Measurements from ENCODE around the gene PPP2CA. TPM values are rescaled to one million over a fixed set of nuclear protein-coding genes. Genes with fewer than 3 reads are reported as not detected.

Gene PPP2CA
- 163 TPM for total RNA-seq
- long read RNA-seq, full-length matches to known transcripts, result 293 of 316 reads
- long read RNA-seq, partial matches to known transcripts, result 4 of 316 reads
- long read RNA-seq, other reads (novel, unspliced or antisense), result 19 of 316 reads

DNA sequence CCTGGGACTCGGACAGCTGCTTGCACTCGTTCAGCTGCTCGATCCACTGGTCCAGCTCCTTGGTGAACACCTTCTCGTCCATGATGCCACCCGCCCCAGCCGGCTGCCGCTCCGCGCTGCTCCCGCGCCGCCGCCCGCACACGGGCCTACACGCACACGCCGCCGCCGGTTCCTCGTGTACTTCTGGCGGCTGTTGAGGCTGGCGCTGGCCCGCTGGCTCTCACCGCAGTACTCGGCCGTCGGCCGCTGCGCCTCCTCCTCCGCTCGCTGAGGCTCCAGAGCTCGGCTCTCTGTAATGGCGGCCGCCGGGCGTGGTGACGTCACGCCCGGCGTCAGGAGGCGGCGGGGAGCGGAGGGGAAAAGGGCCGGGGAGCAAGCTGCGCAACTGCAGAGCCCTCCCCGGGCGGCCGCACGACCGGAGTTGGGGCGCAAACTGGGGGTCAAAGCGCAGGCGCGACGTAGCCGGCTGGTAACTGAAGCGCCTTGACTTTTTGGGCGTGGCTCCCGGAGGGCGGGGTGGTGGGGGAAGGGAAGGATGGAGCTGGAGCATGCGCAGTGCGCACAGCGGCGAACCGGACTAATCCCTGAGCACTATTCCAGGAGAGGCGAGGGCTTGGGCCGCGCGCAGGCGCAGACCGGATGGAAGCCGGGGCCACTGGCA, at the start of gene PPP2CA:
Gene PPP2CA (minus strand): TSS at position 294 of the 661 bp plus-strand sequence. CDS start 212 bp downstream, at position 82.
- Histone ChIP-seq H3K4me1 (peaks cover 76% of the 10 kb centered on the region), H3K27me3 (ENCODE audit: low read depth) (no peaks in the 10 kb centered on the region), H3K27ac (replicated peaks) (peak within 1 kb of the TSS; percentile 97), H3K9me3 (replicated peaks) (no peaks in the 10 kb centered on the region), H3K36me3 (peaks cover 2% of the 10 kb centered on the region), H3K4me3 (peak within 1 kb of the TSS; percentile 89)
- intact Hi-C loops (cut with micrococcal nuclease), result no loop called here
- DNase-seq, result peak; percentile 98
- TF ChIP-seq, protein P1, sequence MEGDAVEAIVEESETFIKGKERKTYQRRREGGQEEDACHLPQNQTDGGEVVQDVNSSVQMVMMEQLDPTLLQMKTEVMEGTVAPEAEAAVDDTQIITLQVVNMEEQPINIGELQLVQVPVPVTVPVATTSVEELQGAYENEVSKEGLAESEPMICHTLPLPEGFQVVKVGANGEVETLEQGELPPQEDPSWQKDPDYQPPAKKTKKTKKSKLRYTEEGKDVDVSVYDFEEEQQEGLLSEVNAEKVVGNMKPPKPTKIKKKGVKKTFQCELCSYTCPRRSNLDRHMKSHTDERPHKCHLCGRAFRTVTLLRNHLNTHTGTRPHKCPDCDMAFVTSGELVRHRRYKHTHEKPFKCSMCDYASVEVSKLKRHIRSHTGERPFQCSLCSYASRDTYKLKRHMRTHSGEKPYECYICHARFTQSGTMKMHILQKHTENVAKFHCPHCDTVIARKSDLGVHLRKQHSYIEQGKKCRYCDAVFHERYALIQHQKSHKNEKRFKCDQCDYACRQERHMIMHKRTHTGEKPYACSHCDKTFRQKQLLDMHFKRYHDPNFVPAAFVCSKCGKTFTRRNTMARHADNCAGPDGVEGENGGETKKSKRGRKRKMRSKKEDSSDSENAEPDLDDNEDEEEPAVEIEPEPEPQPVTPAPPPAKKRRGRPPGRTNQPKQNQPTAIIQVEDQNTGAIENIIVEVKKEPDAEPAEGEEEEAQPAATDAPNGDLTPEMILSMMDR (IDR thresholded peaks at IDR 0.05; ENCODE audit: borderline replicate concordance), result no peak

DNA sequence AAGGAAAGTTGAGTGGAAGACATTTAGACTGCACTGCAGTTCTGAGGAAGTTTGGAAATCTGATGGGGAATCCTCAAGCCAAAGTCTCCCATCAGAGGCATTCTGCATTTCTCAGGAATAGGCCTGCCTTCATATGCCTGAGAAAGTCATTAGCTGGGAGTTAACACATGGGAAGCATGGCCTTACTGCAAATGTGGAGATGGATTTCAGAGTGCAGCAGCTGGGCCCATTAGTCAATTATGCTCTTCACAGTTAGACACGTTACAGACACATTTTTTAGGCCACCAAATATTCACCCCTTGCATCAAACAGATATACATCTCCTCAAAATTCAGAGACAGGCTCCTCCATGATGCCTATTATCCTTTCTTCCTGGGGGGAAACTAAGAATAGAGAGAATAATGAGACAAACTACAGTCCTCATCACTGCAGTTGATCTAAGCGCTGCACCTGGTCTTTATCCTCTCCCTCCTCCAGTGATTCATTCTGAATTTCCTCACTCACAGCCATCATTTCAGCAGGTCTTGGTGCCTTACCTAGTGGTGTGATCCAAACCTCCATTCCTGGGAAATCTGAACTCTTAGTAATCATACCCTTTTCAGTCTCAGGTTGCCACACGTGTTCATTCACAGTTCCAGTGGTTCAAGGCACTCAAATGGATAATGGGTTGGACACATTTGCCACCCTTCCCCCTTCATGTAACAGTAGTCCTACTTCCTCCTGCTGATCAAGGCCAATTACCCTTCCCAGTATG, 47.9 kb upstream of the PPP2CA start:
- Histone ChIP-seq H3K4me3 (no peak overlapping the region), H3K9me3 (replicated peaks) (peaks cover 10% of the 10 kb centered on the region), H3K4me1 (no peaks in the 10 kb centered on the region), H3K27ac (replicated peaks) (no peak overlapping the region), H3K36me3 (no peaks in the 10 kb centered on the region), H3K27me3 (ENCODE audit: low read depth) (no peaks in the 10 kb centered on the region)
- no peak for DNase-seq
- intact Hi-C loops (cut with micrococcal nuclease), result no loop called here
- TF ChIP-seq, protein P1 (IDR thresholded peaks at IDR 0.05; ENCODE audit: borderline replicate concordance), result no peak

DNA sequence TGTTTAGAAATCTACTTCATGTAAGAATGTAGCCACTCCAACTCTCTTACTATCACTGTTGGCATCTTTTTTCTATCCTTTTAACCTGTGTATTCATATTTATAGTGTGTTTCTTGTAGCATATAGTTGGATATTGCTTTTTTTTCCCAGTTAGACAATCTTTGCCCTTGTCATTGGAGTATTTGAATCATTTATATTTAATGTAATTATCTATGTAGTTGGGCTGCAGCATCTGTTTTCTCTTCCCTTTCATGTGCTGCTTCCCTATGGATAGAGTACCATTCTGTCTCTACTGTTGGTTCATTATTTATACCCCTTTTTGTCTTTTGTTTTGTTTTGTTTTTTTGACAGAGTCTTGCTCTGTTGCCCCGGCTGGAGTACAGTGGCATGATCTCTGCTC, 45.2 kb upstream of the PPP2CA start:
- H3K36me3 ChIP-seq, result no peaks in the 10 kb centered on the region
- H3K4me3 ChIP-seq, result no peak overlapping the region
- no peaks in the 10 kb centered on the region for H3K27me3 ChIP-seq (ENCODE audit: low read depth)
- H3K4me1 ChIP-seq, result no peaks in the 10 kb centered on the region
- DNase-seq, result no peak
- peaks cover 10% of the 10 kb centered on the region for H3K9me3 ChIP-seq (replicated peaks)
- no peak overlapping the region for H3K27ac ChIP-seq (replicated peaks)
- TF ChIP-seq, protein P1 (IDR thresholded peaks at IDR 0.05; ENCODE audit: borderline replicate concordance), result no peak
- intact Hi-C loops (cut with micrococcal nuclease), result no loop called here

DNA sequence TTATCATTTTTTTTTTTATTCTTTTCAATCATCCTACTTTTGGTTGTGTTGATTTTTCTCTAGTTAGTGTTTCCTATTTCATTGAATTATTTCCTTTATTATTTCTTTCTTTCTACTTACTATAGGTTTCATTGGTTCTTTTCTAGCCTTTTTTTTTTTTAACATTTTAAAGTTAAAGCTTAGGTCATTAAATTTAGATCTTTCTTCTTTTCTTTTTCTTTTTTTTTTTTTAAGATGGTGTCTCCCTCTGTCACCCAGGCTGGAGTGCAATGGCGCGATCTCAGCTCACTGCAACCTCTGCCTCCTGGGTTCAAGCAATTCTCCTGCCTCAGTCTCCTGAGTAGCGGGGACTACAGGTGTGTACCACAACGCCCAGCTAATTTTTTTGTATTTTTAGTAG, 43.0 kb upstream of the PPP2CA start:
- Histone ChIP-seq H3K36me3 (no peaks in the 10 kb centered on the region), H3K27ac (replicated peaks) (no peak overlapping the region), H3K27me3 (ENCODE audit: low read depth) (no peaks in the 10 kb centered on the region), H3K9me3 (replicated peaks) (peaks cover 23% of the 10 kb centered on the region), H3K4me3 (no peak overlapping the region), H3K4me1 (no peaks in the 10 kb centered on the region)
- TF ChIP-seq, protein P1 (IDR thresholded peaks at IDR 0.05; ENCODE audit: borderline replicate concordance), result no peak
- intact Hi-C loops (cut with micrococcal nuclease), result no loop called here
- no peak for DNase-seq

DNA sequence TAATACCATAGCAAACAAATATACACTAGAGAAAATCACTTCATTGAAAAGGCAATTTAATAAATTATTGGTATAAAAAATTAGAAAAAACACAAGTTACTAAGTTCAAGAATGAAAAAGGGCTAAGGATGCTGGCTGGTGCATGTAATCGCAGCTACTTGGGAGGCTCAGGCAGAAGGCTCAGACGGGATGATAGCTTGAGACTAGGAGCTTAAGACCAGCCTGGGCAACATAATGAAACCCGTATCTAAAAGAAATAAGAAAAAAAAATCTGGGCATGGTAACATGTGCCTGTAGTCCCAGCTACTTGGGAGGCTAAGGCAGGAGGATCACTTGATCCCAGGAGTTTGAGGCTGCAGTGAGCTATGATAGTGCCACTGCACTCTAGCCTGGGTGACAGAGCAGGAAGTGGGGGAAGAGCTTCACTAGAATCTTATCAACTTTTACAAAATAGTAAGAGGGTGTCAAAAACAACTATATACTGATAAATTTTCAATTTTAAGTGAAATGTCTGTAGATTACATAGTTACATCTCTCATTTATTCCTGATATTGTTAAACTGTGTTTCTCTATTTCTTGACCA, 42.2 kb upstream of the PPP2CA start:
- Histone ChIP-seq H3K4me3 (no peak overlapping the region), H3K9me3 (replicated peaks) (peaks cover 25% of the 10 kb centered on the region), H3K27me3 (ENCODE audit: low read depth) (no peaks in the 10 kb centered on the region), H3K36me3 (no peaks in the 10 kb centered on the region), H3K4me1 (no peaks in the 10 kb centered on the region), H3K27ac (replicated peaks) (no peak overlapping the region)
- TF ChIP-seq, protein P1 (IDR thresholded peaks at IDR 0.05; ENCODE audit: borderline replicate concordance), result no peak
- no peak for DNase-seq
- intact Hi-C loops (cut with micrococcal nuclease), result no loop called here
